Measurements from ENCODE around the gene SLC7A6OS. TPM values are rescaled to one million over a fixed set of nuclear protein-coding genes. Genes with fewer than 3 reads are reported as not detected.
A peak's percentile ranks its signal among the peaks of the same experiment; 100 is the strongest.

SLC7A6OS gene
- total and polyA plus RNA-seq, 10 of the 15 experiments (the other 5 are each of a cell fraction or from before 2014, with no cell fraction given), result 2.9 to 27.4 (median 16.9) TPM

- Histone ChIP-seq H4K20me1 (ENCODE audit: control insufficient read depth, insufficient read depth) (no peaks in the 10 kb centered on the region), H3K79me2 (ENCODE audit: control insufficient read depth, insufficient read depth, low read length) (no peaks in the 10 kb centered on the region), H3K9me3 (replicated peaks; ENCODE audit: control insufficient read depth, insufficient read depth, low read length) (no peaks in the 10 kb centered on the region), H3K27me3 (replicated peaks in 1 of 2; ENCODE audit: control insufficient read depth in 2 of 2, insufficient read depth in 2 of 2, low read length in 1 of 2) (no peaks in the 10 kb centered on the region), H3K4me3 (no peak overlapping the region), H2AFZ (ENCODE audit: control insufficient read depth, low read depth, low read length) (no peak overlapping the region), H3K4me1 (ENCODE audit: control insufficient read depth, insufficient read depth, low read length) (peaks cover 22% of the 10 kb centered on the region), H3K27ac (ENCODE audit: control insufficient read depth, insufficient read depth) (no peak overlapping the region), H3K4me2 (ENCODE audit: control insufficient read depth, insufficient read depth) (no peak overlapping the region; the same call in 1 of the 2 replicates), H3K36me3 (ENCODE audit: control insufficient read depth in 2 of 2, insufficient read depth in 2 of 2, low read length in 1 of 2) (peaks cover 6 to 30% of the 10 kb centered on the region in 2 experiments; a peak in 3 of 4 replicates), H3K9ac (ENCODE audit: control insufficient read depth, insufficient read depth, low read length) (no peak overlapping the region)
- BruUV-seq (replicated peaks), result no TSS peak
- POLR2A ChIA-PET, result interaction anchor here (0.6 to 5.1 kb wide), 16 partner anchors 9 to 808 kb away, joined by 3 to 58 read pairs (median 4); partner anchors contain the start of genes PLA2G15, PRMT7, SLC7A6 and SLC7A6OS
- DNase-seq (ENCODE audit: low read depth, low spot score) (peak; percentile 57), ATAC-seq (peak; percentile 98), FAIRE-seq (peak; percentile 96)
- CTCF ChIA-PET, result interaction anchor here (0.6 to 21.7 kb wide), 31 partner anchors 9 to 495 kb away, joined by 3 to 747 read pairs (median 7); partner anchors contain the start of genes NFATC3, PLA2G15, PRMT7 and SLC7A6
- RAD21 ChIA-PET (ENCODE audit: unreplicated experiment), result interaction anchor here (0.8 to 15.5 kb wide), 20 partner anchors 8 to 256 kb away, joined by 3 to 399 read pairs (median 4); partner anchors contain the start of genes PLA2G15, PRMT7, SLC7A6 and SLC7A6OS
- in situ Hi-C loops (cut with MboI) (loop anchor here (5.0 kb wide), 1 partner anchor 71 kb away; no protein-coding TSS in a partner anchor), intact Hi-C loops (cut with micrococcal nuclease; ENCODE audit: unreplicated experiment) (loop anchor here (1.0 kb wide), 2 partner anchors 67 to 91 kb away; no protein-coding TSS in a partner anchor)
- WGBS (ENCODE audit: insufficient coverage, insufficient replicate concordance, low lambda C conversion rate, missing lambda C conversion rate), result 47% methylated on average over 13 of the region's 13 CpGs
- SMC1A ChIA-PET (ENCODE audit: uncharacterized antibody, unreplicated experiment), result interaction anchor here (0.6 to 5.8 kb wide), 29 partner anchors 9 to 305 kb away, joined by 3 to 198 read pairs (median 4); partner anchors contain the start of genes DDX28, DUS2, PLA2G15 and PRMT7
- no peak for TF ChIP-seq SMAD1 (IDR thresholded peaks at IDR 0.05; ENCODE audit: low read depth, partially characterized antibody)
- TF ChIP-seq USF2 (IDR thresholded peaks at IDR 0.05; ENCODE audit: borderline replicate concordance, low read depth, low read length), result no peak
- TF ChIP-seq IKZF1 (conservative IDR thresholded peaks at IDR 0.05), result peak; percentile 47; the same call in 1 of the 2 replicates
- TF ChIP-seq RELA (IDR thresholded peaks at IDR 0.05; ENCODE audit: borderline replicate concordance, partially characterized antibody), result peak; percentile 74
- peak; percentile 45; the same call in 1 of the 2 replicates for TF ChIP-seq NBN (IDR thresholded peaks at IDR 0.05)
- peak; percentile 46; the same call in 1 of the 3 replicates for TF ChIP-seq POU2F2 (IDR thresholded peaks at IDR 0.05; ENCODE audit: borderline replicate concordance, low read depth, low read length)
- TF ChIP-seq NR2C2 (IDR thresholded peaks at IDR 0.05; ENCODE audit: borderline replicate concordance, control insufficient read depth, insufficient read length, low read depth), result no peak
- no peak for TF ChIP-seq RELB (IDR thresholded peaks at IDR 0.05; ENCODE audit: low read depth)
- TF ChIP-seq HCFC1 (IDR thresholded peaks at IDR 0.05; ENCODE audit: low read length), result peak; percentile 34; the same call in 1 of the 2 replicates
- TF ChIP-seq STAT1 (conservative IDR thresholded peaks at IDR 0.05), result 0 out of 2 replicates have a peak, but pooled peaks have one; percentile 44
- TF ChIP-seq SMARCA5 (IDR thresholded peaks at IDR 0.05), result peak; percentile 67; the same call in 1 of the 2 replicates
- peak; percentile 54; the same call in 1 of the 2 replicates for TF ChIP-seq RB1 (IDR thresholded peaks at IDR 0.05; ENCODE audit: borderline replicate concordance)
- no peak for TF ChIP-seq RUNX3 (IDR thresholded peaks at IDR 0.05; ENCODE audit: low read length)
- TF ChIP-seq BHLHE40 (IDR thresholded peaks at IDR 0.05; ENCODE audit: borderline replicate concordance in 1 of 2, low read depth in 2 of 2, low read length in 1 of 2), result peak; percentile 56 to 71; a peak in 2 of 4 replicates
- TF ChIP-seq SRF (IDR thresholded peaks at IDR 0.05; ENCODE audit: low read depth in 2 of 2, low read length in 2 of 2), result 0 out of 4 replicates have a peak, but pooled peaks of 1 of the 2 experiments have one; percentile 16
- peak; percentile 21; the same call in 1 of the 2 replicates for TF ChIP-seq ZNF384 (IDR thresholded peaks at IDR 0.05; ENCODE audit: borderline replicate concordance, low read depth, low read length)
- TF ChIP-seq MLLT1 (IDR thresholded peaks at IDR 0.05), result no peak
- TF ChIP-seq SMC3 (IDR thresholded peaks at IDR 0.05; ENCODE audit: borderline replicate concordance, low read length), result peak; percentile 98
- peak; percentile 76 for TF ChIP-seq YY1 (IDR thresholded peaks at IDR 0.05; ENCODE audit: low read depth, low read length)
- TF ChIP-seq PML (IDR thresholded peaks at IDR 0.05; ENCODE audit: low read length), result no peak
Observed at GRCh38 chr16:68328151-68328859, 17.6 kb upstream of the SLC7A6OS start.
